Endodermal cell (in vitro differentiated cells): ENCODE results near the gene GRK6. TPM values are rescaled to one million over a fixed set of nuclear protein-coding genes. Genes with fewer than 3 reads are reported as not detected.

Experiments used
- DNase-seq: peaks from one replicate; pipeline ENCODE4 v3.0.0-alpha.2; 2017
- H3K27ac ChIP-seq: 2 replicates; pipeline ENCODE4 v1.5.1; 2013; ENCODE audit warnings: mild to moderate bottlenecking, low read depth, low read length, moderate library complexity
- H3K27me3 ChIP-seq: 2 replicates; pipeline ENCODE4 v1.6.1; 2013; ENCODE audit warnings: mild to moderate bottlenecking, low read length, moderate library complexity; ENCODE audit not compliant: insufficient read depth, control insufficient read depth, poor library complexity, severe bottlenecking
- H3K36me3 ChIP-seq: 2 replicates; pipeline ENCODE4 v1.7.0; 2013; ENCODE audit warnings: mild to moderate bottlenecking, low read length, moderate library complexity; ENCODE audit not compliant: control insufficient read depth, insufficient read depth
- H3K4me1 ChIP-seq: one replicate; pipeline ENCODE4 v1.7.0; 2013; ENCODE audit warnings: low read length; ENCODE audit not compliant: control insufficient read depth, insufficient read depth
- H3K4me3 ChIP-seq: 2 replicates; pipeline ENCODE4 v1.5.1; 2013; ENCODE audit warnings: mild to moderate bottlenecking, low read length, moderate library complexity
- H3K9ac ChIP-seq: 2 replicates; pipeline ENCODE4 v1.6.1; 2013; ENCODE audit warnings: mild to moderate bottlenecking, low read length, moderate library complexity; ENCODE audit not compliant: poor library complexity, severe bottlenecking; ENCODE audit errors: extremely low read depth
- H3K9me3 ChIP-seq: 2 replicates; pipeline ENCODE4 v1.6.1; 2013; ENCODE audit warnings: mild to moderate bottlenecking, low read length, moderate library complexity; ENCODE audit not compliant: control insufficient read depth
- H3K27ac Mint-ChIP-seq: 2 replicates; pipeline ENCODE4 v1.8.0; 2020; ENCODE audit warnings: mixed read lengths
- H3K27me3 Mint-ChIP-seq: 2 replicates; pipeline ENCODE4 v1.8.0; 2021; ENCODE audit warnings: mild to moderate bottlenecking, mixed read lengths; ENCODE audit not compliant: insufficient read depth
- H3K36me3 Mint-ChIP-seq: 2 replicates; pipeline ENCODE4 v1.8.0; 2020; ENCODE audit warnings: low read depth, mixed read lengths
- H3K4me1 Mint-ChIP-seq: 2 replicates; pipeline ENCODE4 v1.8.0; 2020; ENCODE audit warnings: mixed read lengths
- H3K4me3 Mint-ChIP-seq: 2 replicates; pipeline ENCODE4 v1.8.0; 2020; ENCODE audit warnings: mild to moderate bottlenecking, moderate library complexity, mixed read lengths
- H3K9me3 Mint-ChIP-seq: 2 replicates; pipeline ENCODE4 v1.8.0; 2020; ENCODE audit warnings: mild to moderate bottlenecking, mixed read lengths
- WGBS, 2 experiments: methylation state at CpG; one replicate each; pipeline versions ENCODE4 v1.1.5 to v1.1.7; 2013; ENCODE audit warnings: missing lambda C conversion rate in 2 of 2, mixed read lengths in 1 of 2; ENCODE audit not compliant: insufficient coverage in 1 of 2, insufficient read length in 1 of 2; 5-methylcytosine and 5-hydroxymethylcytosine counted together
- total RNA-seq, 2 donors: library from RNA; stranded (reverse); fragmentation: NEBNext Ultra II Directional in 1 of 2; extraction: Animal tissue kit (Norgen Biotek cat#: 25700) in 1 of 2; gene quantifications; 2 replicates in 1 of 2; 3 replicates in 1 of 2; pipeline ENCODE4 v1.2.1, GENCODE V29; 2021
- TF ChIP-seq, protein P1 (sequence below): fragments of 200-600 bp; sonication (generic); conservative IDR thresholded peaks from 2 replicates; pipeline ENCODE4 v1.5.0; 2021; ENCODE audit warnings: antibody characterized with exemption, mild to moderate bottlenecking

GRK6 gene
- total RNA-seq, 2 donors from 2014 or later = 51.6 to 66.8 TPM

DNA sequence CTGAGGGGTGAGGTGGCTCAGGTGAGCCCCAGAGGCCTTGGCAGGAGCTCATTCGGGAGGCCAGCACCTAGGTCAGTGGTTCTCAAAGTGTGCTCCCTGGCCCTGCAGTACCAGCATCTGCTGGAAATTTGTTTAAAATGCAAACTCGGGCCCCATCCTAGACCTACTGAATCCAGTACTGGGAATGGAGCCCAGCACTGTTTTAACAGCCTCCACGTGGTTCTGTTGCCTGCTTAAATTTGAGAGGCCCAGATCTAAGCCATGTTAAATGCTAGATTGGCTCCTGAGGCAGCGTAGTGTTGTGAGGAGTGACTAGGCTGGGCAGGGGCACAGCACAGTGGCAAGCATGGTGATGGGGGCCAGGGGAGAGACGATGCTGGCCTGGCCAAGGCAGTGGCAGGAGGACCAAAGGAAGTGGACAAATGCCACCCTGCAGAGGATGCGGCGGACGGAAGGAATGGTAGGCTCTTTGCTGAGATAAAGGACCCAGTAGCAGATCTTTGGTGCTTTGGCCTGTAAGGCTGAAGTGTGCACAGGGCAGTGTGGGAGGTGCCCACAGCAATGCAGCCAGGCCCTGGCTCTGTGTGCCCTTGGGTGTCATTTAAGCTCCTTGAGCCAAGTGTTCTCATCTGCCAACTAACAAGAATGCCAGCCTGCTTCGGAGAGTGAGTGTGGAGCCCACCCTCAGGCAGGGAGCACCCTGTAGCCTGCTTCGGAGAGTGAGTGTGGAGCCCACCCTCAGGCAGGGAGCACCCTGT, 24.4 kb downstream of the GRK6 start:
- no peaks in the 10 kb centered on the region for H3K36me3 Mint-ChIP-seq
- Histone ChIP-seq H3K4me1 (no peaks in the 10 kb centered on the region), H3K9ac (no peak overlapping the region), H3K4me3 (no peak overlapping the region), H3K27ac (no peak overlapping the region), H3K27me3 (peaks cover 16% of the 10 kb centered on the region), H3K36me3 (peaks cover 5% of the 10 kb centered on the region), H3K9me3 (no peaks in the 10 kb centered on the region)
- H3K4me3 Mint-ChIP-seq = no peak overlapping the region
- 95 to 96% methylated on average over 7 to 8 of the region's 10 CpGs for WGBS, 2 experiments
- no peak overlapping the region for H3K27ac Mint-ChIP-seq
- TF ChIP-seq, protein P1, sequence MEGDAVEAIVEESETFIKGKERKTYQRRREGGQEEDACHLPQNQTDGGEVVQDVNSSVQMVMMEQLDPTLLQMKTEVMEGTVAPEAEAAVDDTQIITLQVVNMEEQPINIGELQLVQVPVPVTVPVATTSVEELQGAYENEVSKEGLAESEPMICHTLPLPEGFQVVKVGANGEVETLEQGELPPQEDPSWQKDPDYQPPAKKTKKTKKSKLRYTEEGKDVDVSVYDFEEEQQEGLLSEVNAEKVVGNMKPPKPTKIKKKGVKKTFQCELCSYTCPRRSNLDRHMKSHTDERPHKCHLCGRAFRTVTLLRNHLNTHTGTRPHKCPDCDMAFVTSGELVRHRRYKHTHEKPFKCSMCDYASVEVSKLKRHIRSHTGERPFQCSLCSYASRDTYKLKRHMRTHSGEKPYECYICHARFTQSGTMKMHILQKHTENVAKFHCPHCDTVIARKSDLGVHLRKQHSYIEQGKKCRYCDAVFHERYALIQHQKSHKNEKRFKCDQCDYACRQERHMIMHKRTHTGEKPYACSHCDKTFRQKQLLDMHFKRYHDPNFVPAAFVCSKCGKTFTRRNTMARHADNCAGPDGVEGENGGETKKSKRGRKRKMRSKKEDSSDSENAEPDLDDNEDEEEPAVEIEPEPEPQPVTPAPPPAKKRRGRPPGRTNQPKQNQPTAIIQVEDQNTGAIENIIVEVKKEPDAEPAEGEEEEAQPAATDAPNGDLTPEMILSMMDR = no peak
- H3K9me3 Mint-ChIP-seq = no peaks in the 10 kb centered on the region
- peaks cover 62% of the 10 kb centered on the region for H3K27me3 Mint-ChIP-seq
- DNase-seq = no peak
- peaks cover 3% of the 10 kb centered on the region for H3K4me1 Mint-ChIP-seq

GRCh38 chr5:177452688-177453638, 26.5 kb downstream of the GRK6 start:
- peaks cover 12% of the 10 kb centered on the region for H3K27me3 ChIP-seq
- peaks cover 52% of the 10 kb centered on the region for H3K27me3 Mint-ChIP-seq

GRCh38 chr5:177453852-177454396, 27.4 kb downstream of the GRK6 start:
- Histone ChIP-seq H3K9ac (peak overlapping the region; percentile 82), H3K9me3 (no peaks in the 10 kb centered on the region), H3K27me3 (peaks cover 3% of the 10 kb centered on the region), H3K27ac (peak overlapping the region; percentile 84), H3K4me3 (peak overlapping the region; percentile 72), H3K4me1 (peaks cover 2% of the 10 kb centered on the region), H3K36me3 (peaks cover 25% of the 10 kb centered on the region)
- 28 to 38% methylated on average over 11 to 29 of the region's 31 CpGs for WGBS, 2 experiments
- Mint-ChIP-seq H3K9me3 (no peaks in the 10 kb centered on the region), H3K27me3 (peaks cover 42% of the 10 kb centered on the region), H3K27ac (no peak overlapping the region), H3K4me1 (peaks cover 8% of the 10 kb centered on the region), H3K36me3 (peaks cover 12% of the 10 kb centered on the region), H3K4me3 (peak overlapping the region; percentile 55)
- no peak for DNase-seq
- TF ChIP-seq, protein P1 = no peak

More at GRCh38 chr5:177452688-177453638, 26.5 kb downstream of the GRK6 start:
- H3K9me3 ChIP-seq = no peaks in the 10 kb centered on the region
- peaks cover 16% of the 10 kb centered on the region for H3K36me3 ChIP-seq
- TF ChIP-seq, protein P1 = peak; percentile 42
- no peaks in the 10 kb centered on the region for H3K9me3 Mint-ChIP-seq
- peaks cover 8% of the 10 kb centered on the region for H3K4me1 Mint-ChIP-seq
- H3K27ac ChIP-seq = no peak overlapping the region
- H3K4me3 Mint-ChIP-seq = peak overlapping the region; percentile 55
- H3K36me3 Mint-ChIP-seq = peaks cover 11% of the 10 kb centered on the region
- H3K4me3 ChIP-seq = no peak overlapping the region
- H3K27ac Mint-ChIP-seq = no peak overlapping the region
- WGBS, 2 experiments = 91% methylated on average over 7 to 17 of the region's 17 CpGs
- H3K9ac ChIP-seq = no peak overlapping the region
- peaks cover 2% of the 10 kb centered on the region for H3K4me1 ChIP-seq
- peak; percentile 66 for DNase-seq
